Panc1 (cell line): ENCODE data around the gene BTNL3. TPM values are rescaled to one million over a fixed set of nuclear protein-coding genes. Genes with fewer than 3 reads are reported as not detected.

Experiments used
- ATAC-seq: fragments of 200-7000 bp; cut with Tn5 transposase; 2 replicates; pipeline ENCODE4 v1.9.1; 2020; ENCODE audit warnings: mild to moderate bottlenecking, moderate library complexity
- BruUV-seq: library from RNA; stranded (reverse); fragments of 400-500 nt; replicated peaks from 2 replicates; lab custom pipeline; 2021; lab: Mats Ljungman, UMichigan
- CTCF ChIA-PET: fragments of 300-600 bp; sonication (Branson Sonifier 250); formaldehyde crosslinking; loops from one replicate; lab custom pipeline; 2022; ENCODE audit warnings: antibody characterized with exemption; lab: Charles Lee
- POLR2A ChIA-PET: fragments of 300-600 bp; sonication (Branson Sonifier 250); formaldehyde crosslinking; loops from one replicate; lab custom pipeline; 2022; ENCODE audit warnings: antibody characterized with exemption; lab: Charles Lee
- DNase-seq: peaks from one replicate; pipeline ENCODE4 v3.0.0-alpha.2; 2010; ENCODE audit warnings: low read depth, low spot score
- H3K27ac ChIP-seq: 2 replicates; pipeline ENCODE4 v1.5.1; 2011; ENCODE audit warnings: mild to moderate bottlenecking, low read length, inconsistent platforms
- H3K27me3 ChIP-seq: fragments of 200-500 bp; sonication (Bioruptor generic); 2 replicates; pipeline ENCODE4 v1.6.0; 2014; ENCODE audit warnings: low read length, inconsistent platforms; ENCODE audit not compliant: control insufficient read depth, insufficient read depth
- H3K36me3 ChIP-seq: fragments of 200-500 bp; sonication (Bioruptor generic); 2 replicates; pipeline ENCODE4 v1.5.1; 2014; ENCODE audit warnings: inconsistent platforms, mild to moderate bottlenecking, low read length, moderate library complexity; ENCODE audit not compliant: control insufficient read depth, insufficient read depth
- H3K4me1 ChIP-seq: 2 replicates; pipeline ENCODE4 v1.5.1; 2011; ENCODE audit warnings: inconsistent platforms, mild to moderate bottlenecking, low read length, moderate library complexity; ENCODE audit not compliant: control insufficient read depth, insufficient read depth
- H3K4me3 ChIP-seq, 2 experiments: 2 replicates each; pipeline ENCODE4 v1.5.1; 2011 to 2012; ENCODE audit warnings: low read depth in 2 of 2, low read length in 2 of 2, mild to moderate bottlenecking in 2 of 2, inconsistent platforms in 1 of 2, moderate library complexity in 1 of 2
- H3K9me3 ChIP-seq: fragments of 200-500 bp; sonication (Bioruptor generic); 2 replicates; pipeline ENCODE4 v1.5.1; 2014; ENCODE audit warnings: low read depth, mild to moderate bottlenecking, inconsistent platforms, low read length, moderate library complexity; ENCODE audit not compliant: control insufficient read depth, insufficient read depth
- CTCF ChIP-seq: fragments of 450-650 bp; IDR thresholded peaks from 2 replicates; pipeline ENCODE4 v1.5.1; 2017; ENCODE audit warnings: mild to moderate bottlenecking
- POLR2AphosphoS5 ChIP-seq: IDR thresholded peaks from 2 replicates; pipeline ENCODE4 v1.6.1; 2012; ENCODE audit warnings: mild to moderate bottlenecking, low read depth, low read length, moderate library complexity
- REST ChIP-seq, 2 experiments: IDR thresholded peaks; 2 replicates each; pipeline ENCODE4 v1.6.1; 2011 to 2012; ENCODE audit warnings: low read depth in 2 of 2, control low read depth in 1 of 2, low read length in 1 of 2, mild to moderate bottlenecking in 1 of 2, moderate library complexity in 1 of 2; ENCODE audit not compliant: insufficient read depth in 1 of 2
- SIN3A ChIP-seq: IDR thresholded peaks from 2 replicates; pipeline ENCODE4 v1.6.1; 2012; ENCODE audit warnings: low read depth, mild to moderate bottlenecking, low read length, moderate library complexity, borderline replicate concordance; ENCODE audit not compliant: insufficient read depth
- TCF7L2 ChIP-seq: IDR thresholded peaks from 2 replicates; pipeline ENCODE4 v1.6.1; 2011; ENCODE audit warnings: mild to moderate bottlenecking, low read depth, low read length, inconsistent platforms
- in situ Hi-C: cut with HindIII; loops from 2 replicates; pipeline ENCODE4 v1.10.0; 2016; ENCODE audit warnings: low sequenced_read_pairs, low pct_unique_long_range_greater_than_20kb
- intact Hi-C: fragments of 100-400 bp; cut with micrococcal nuclease; formaldehyde crosslinking; loops from one replicate; pipeline ENCODE4 v1.10.0; 2022; ENCODE audit not compliant: unreplicated experiment
- total RNA-seq: library from RNA; stranded (reverse); gene quantifications from one replicate; pipeline ENCODE4 v1.2.1, GENCODE V29; 2021; ENCODE audit not compliant: unreplicated experiment

BTNL3 gene
- total RNA-seq, 1 experiment from 2014 or later = not detected

- H3K36me3 ChIP-seq = no peaks in the 10 kb centered on the region
- no peak for ATAC-seq
- no peak overlapping the region for H3K4me3 ChIP-seq
- H3K4me1 ChIP-seq = no peaks in the 10 kb centered on the region
- no peaks in the 10 kb centered on the region for H3K27me3 ChIP-seq
- CTCF ChIA-PET = no interaction called here
- TF ChIP-seq CTCF (no peak), POLR2AphosphoS5 (no peak), SIN3A (no peak), TCF7L2 (no peak), REST (IDR thresholded peaks at IDR 0.05; ENCODE audit: insufficient read depth in 1 of 2, low read depth in 2 of 2, low read length in 1 of 2) (no peak)
- intact Hi-C loops (no loop called here), in situ Hi-C loops (no loop called here)
- H3K9me3 ChIP-seq = no peaks in the 10 kb centered on the region
- DNase-seq = no peak
- H3K27ac ChIP-seq = no peak overlapping the region
- no TSS peak for BruUV-seq
- POLR2A ChIA-PET = no interaction called here
These were observed 13.3 kb downstream of the BTNL3 start for GRCh38 chr5:181001947-181002346.

- Histone ChIP-seq H3K27me3 (no peaks in the 10 kb centered on the region), H3K4me1 (no peaks in the 10 kb centered on the region), H3K4me3 (no peak overlapping the region), H3K27ac (no peak overlapping the region), H3K9me3 (no peaks in the 10 kb centered on the region), H3K36me3 (no peaks in the 10 kb centered on the region)
- in situ Hi-C loops = no loop called here
- ChIA-PET CTCF (no interaction called here), POLR2A (no interaction called here)
- ATAC-seq (no peak), DNase-seq (no peak)
- BruUV-seq = no TSS peak
- intact Hi-C loops = no loop called here
- TF ChIP-seq TCF7L2 (no peak), POLR2AphosphoS5 (no peak), SIN3A (no peak), REST (IDR thresholded peaks at IDR 0.05; ENCODE audit: insufficient read depth in 1 of 2, low read depth in 2 of 2, low read length in 1 of 2) (no peak), CTCF (no peak)
These were observed 17.1 kb downstream of the BTNL3 start for GRCh38 chr5:181005791-181006190.
